WTC11 (cell line): ENCODE results near the gene ECM1. TPM values are rescaled to one million over a fixed set of nuclear protein-coding genes. Genes with fewer than 3 reads are reported as not detected.

Source experiments
- ATAC-seq: fragments of 200-7000 bp; cut with Tn5 transposase; 2 replicates; pipeline ENCODE4 v1.10.0; 2021; ENCODE audit warnings: mild to moderate bottlenecking, moderate library complexity
- CTCF ChIA-PET: fragments of 300-600 bp; sonication (Branson Sonifier 250); formaldehyde crosslinking; loops from one replicate; lab custom pipeline; 2021; ENCODE audit warnings: antibody characterized with exemption; lab: Charles Lee
- POLR2A ChIA-PET: fragments of 350-600 bp; sonication (Branson Sonifier 250); formaldehyde crosslinking; loops from one replicate; lab custom pipeline; 2021; ENCODE audit warnings: antibody characterized with exemption; lab: Charles Lee
- DNase-seq: peaks from one replicate; pipeline ENCODE4 v3.0.0; 2021; ENCODE audit warnings: low spot score
- H3K27ac Mint-ChIP-seq: 2 replicates; pipeline ENCODE4 v1.8.0; 2021; ENCODE audit warnings: mixed read lengths
- H3K27me3 Mint-ChIP-seq: 2 replicates; pipeline ENCODE4 v1.8.0; 2021; ENCODE audit warnings: low read depth, mild to moderate bottlenecking, moderate library complexity, mixed read lengths
- H3K36me3 Mint-ChIP-seq: 2 replicates; pipeline ENCODE4 v1.8.0; 2021; ENCODE audit warnings: mixed read lengths
- H3K4me1 Mint-ChIP-seq: 2 replicates; pipeline ENCODE4 v1.8.0; 2022; ENCODE audit warnings: mixed read lengths
- H3K4me3 Mint-ChIP-seq: 2 replicates; pipeline ENCODE4 v1.8.0; 2021; ENCODE audit warnings: mild to moderate bottlenecking, moderate library complexity, mixed read lengths
- H3K9me3 Mint-ChIP-seq: 2 replicates; pipeline ENCODE4 v1.8.0; 2021; ENCODE audit warnings: mixed read lengths
- JUN ChIP-seq: sonication (generic); formaldehyde crosslinking; IDR thresholded peaks from 2 replicates; pipeline ENCODE4 v1.8.0; 2023; ENCODE audit warnings: mild to moderate bottlenecking, missing genetic modification reagents
- ZNF317 ChIP-seq: sonication (generic); formaldehyde crosslinking; IDR thresholded peaks from 2 replicates; pipeline ENCODE4 v1.8.1; 2023; ENCODE audit warnings: low read depth, mild to moderate bottlenecking, moderate library complexity, missing genetic modification reagents, borderline replicate concordance
- total RNA-seq: library from RNA; stranded (reverse); gene quantifications from 3 replicates; pipeline ENCODE4 v1.2.3, GENCODE V29; 2021
- TF ChIP-seq, protein P1 (sequence below): sonication (generic); formaldehyde crosslinking; IDR thresholded peaks from 2 replicates; pipeline ENCODE4 v1.8.1; 2023; ENCODE audit warnings: mild to moderate bottlenecking, moderate library complexity, missing genetic modification reagents
- TF ChIP-seq, protein P2 (sequence below): fragments of 250-450 bp; sonication (Bioruptor Pico); conservative IDR thresholded peaks from 2 replicates; pipeline ENCODE4 v1.9.0; 2021; ENCODE audit warnings: mild to moderate bottlenecking
- TF ChIP-seq, protein P3 (sequence below): fragments of 250-450 bp; sonication (Bioruptor Pico); IDR thresholded peaks from 2 replicates; pipeline ENCODE4 v1.9.0; 2021; ENCODE audit warnings: mild to moderate bottlenecking, borderline replicate concordance
- TF ChIP-seq, protein P4 (sequence below): sonication (generic); formaldehyde crosslinking; IDR thresholded peaks from 2 replicates; pipeline ENCODE4 v1.8.1; 2023; ENCODE audit warnings: mild to moderate bottlenecking, missing genetic modification reagents, borderline replicate concordance
- TF ChIP-seq, protein P5 (sequence below): sonication (generic); formaldehyde crosslinking; IDR thresholded peaks from 2 replicates; pipeline ENCODE4 v1.8.1; 2022; ENCODE audit warnings: low read depth, mild to moderate bottlenecking, moderate library complexity, missing genetic modification reagents, borderline replicate concordance
- TF ChIP-seq, protein P6 (sequence below): sonication (generic); formaldehyde crosslinking; IDR thresholded peaks from 2 replicates; pipeline ENCODE4 v1.8.1; 2022; ENCODE audit warnings: mild to moderate bottlenecking, moderate library complexity, missing genetic modification reagents
- TF ChIP-seq, protein P7 (sequence below): sonication (generic); formaldehyde crosslinking; IDR thresholded peaks from 2 replicates; pipeline ENCODE4 v1.8.1; 2023; ENCODE audit warnings: mild to moderate bottlenecking, missing genetic modification reagents

ECM1 gene
- total RNA-seq, 1 experiment from 2014 or later, result 1.6 TPM

DNA sequence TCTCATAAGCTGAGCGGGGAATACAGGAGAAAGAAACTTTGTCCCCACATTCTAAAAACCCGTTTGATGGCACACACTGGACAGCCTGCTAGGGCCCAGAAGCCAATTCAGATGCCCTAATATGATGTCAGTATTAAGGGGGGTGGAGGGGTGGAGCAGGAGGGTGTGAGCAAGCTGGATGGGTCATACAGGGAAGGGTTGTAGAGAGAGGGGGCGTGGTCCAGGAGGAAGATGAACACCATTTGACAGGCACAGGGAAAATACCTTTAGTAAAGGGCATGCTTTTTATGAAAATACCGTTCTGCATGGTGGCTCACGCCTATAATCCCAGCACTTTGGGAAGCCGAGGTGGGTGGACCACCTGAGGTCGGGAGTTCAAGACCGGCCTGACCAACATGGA is 14.7 kb upstream of the ECM1 start (continued):
- TF ChIP-seq, protein P1, sequence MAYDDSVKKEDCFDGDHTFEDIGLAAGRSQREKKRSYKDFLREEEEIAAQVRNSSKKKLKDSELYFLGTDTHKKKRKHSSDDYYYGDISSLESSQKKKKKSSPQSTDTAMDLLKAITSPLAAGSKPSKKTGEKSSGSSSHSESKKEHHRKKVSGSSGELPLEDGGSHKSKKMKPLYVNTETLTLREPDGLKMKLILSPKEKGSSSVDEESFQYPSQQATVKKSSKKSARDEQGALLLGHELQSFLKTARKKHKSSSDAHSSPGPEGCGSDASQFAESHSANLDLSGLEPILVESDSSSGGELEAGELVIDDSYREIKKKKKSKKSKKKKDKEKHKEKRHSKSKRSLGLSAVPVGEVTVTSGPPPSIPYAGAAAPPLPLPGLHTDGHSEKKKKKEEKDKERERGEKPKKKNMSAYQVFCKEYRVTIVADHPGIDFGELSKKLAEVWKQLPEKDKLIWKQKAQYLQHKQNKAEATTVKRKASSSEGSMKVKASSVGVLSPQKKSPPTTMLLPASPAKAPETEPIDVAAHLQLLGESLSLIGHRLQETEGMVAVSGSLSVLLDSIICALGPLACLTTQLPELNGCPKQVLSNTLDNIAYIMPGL (CRISPR knock-in tag), result no peak

DNA sequence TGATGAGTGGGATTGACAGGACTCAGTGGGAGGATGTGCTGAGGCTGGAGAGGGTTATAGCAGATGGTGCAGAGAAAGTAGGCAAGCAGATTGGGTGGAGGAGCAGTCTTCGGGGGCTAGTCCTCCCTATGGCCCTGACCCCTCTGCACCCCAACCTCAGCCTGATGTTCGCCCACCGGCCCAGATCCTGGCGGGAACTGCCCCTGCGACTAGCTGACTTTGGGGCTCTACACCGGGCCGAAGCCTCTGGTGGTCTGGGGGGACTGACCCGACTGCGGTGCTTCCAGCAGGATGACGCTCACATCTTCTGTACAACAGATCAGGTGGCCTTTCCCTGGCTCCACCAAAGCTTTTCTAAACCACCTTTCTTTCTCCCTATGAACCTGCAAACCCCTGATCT is 9.6 kb upstream of the ECM1 start:
- H3K27me3 Mint-ChIP-seq, result no peaks in the 10 kb centered on the region
- no peak overlapping the region for H3K27ac Mint-ChIP-seq
- no peak overlapping the region for H3K4me3 Mint-ChIP-seq
- H3K4me1 Mint-ChIP-seq, result no peaks in the 10 kb centered on the region
- H3K9me3 Mint-ChIP-seq, result no peaks in the 10 kb centered on the region
- no peak for TF ChIP-seq ZNF317
- TF ChIP-seq, protein P2, sequence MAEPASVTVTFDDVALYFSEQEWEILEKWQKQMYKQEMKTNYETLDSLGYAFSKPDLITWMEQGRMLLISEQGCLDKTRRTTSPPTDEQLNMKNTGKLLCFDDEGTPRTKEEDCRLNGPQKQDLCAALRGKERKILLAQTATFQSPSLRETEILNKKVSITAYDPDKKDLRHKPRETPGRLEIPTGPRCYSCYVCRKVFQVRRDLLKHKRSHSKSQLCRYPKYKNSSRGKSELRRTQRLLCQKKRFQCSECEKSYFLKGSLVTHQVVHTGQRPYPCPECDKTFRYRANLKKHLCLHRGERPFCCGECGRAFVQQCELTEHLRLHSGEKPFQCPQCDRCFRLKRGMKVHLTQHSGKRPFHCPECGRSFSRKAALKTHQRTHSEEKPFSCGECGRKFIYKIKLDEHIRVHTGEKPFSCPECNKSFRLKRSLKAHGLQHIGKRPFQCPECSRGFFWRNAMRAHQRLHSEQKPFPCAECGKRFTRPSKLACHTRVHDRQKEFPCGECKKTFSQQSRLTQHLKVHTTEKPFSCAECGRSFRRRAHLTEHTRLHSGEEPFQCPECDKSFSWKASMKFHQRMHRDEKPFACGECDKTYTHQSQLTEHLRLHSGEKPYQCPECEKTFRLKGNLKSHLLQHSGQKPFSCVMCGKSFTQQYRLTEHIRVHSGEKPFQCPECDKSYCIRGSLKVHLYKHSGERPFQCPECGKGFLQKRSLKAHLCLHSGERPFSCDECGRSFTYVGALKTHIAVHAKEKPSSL (CRISPR knock-in tag), result no peak
- TF ChIP-seq, protein P3, sequence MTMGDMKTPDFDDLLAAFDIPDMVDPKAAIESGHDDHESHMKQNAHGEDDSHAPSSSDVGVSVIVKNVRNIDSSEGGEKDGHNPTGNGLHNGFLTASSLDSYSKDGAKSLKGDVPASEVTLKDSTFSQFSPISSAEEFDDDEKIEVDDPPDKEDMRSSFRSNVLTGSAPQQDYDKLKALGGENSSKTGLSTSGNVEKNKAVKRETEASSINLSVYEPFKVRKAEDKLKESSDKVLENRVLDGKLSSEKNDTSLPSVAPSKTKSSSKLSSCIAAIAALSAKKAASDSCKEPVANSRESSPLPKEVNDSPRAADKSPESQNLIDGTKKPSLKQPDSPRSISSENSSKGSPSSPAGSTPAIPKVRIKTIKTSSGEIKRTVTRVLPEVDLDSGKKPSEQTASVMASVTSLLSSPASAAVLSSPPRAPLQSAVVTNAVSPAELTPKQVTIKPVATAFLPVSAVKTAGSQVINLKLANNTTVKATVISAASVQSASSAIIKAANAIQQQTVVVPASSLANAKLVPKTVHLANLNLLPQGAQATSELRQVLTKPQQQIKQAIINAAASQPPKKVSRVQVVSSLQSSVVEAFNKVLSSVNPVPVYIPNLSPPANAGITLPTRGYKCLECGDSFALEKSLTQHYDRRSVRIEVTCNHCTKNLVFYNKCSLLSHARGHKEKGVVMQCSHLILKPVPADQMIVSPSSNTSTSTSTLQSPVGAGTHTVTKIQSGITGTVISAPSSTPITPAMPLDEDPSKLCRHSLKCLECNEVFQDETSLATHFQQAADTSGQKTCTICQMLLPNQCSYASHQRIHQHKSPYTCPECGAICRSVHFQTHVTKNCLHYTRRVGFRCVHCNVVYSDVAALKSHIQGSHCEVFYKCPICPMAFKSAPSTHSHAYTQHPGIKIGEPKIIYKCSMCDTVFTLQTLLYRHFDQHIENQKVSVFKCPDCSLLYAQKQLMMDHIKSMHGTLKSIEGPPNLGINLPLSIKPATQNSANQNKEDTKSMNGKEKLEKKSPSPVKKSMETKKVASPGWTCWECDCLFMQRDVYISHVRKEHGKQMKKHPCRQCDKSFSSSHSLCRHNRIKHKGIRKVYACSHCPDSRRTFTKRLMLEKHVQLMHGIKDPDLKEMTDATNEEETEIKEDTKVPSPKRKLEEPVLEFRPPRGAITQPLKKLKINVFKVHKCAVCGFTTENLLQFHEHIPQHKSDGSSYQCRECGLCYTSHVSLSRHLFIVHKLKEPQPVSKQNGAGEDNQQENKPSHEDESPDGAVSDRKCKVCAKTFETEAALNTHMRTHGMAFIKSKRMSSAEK, result no peak
- TF ChIP-seq, protein P4, sequence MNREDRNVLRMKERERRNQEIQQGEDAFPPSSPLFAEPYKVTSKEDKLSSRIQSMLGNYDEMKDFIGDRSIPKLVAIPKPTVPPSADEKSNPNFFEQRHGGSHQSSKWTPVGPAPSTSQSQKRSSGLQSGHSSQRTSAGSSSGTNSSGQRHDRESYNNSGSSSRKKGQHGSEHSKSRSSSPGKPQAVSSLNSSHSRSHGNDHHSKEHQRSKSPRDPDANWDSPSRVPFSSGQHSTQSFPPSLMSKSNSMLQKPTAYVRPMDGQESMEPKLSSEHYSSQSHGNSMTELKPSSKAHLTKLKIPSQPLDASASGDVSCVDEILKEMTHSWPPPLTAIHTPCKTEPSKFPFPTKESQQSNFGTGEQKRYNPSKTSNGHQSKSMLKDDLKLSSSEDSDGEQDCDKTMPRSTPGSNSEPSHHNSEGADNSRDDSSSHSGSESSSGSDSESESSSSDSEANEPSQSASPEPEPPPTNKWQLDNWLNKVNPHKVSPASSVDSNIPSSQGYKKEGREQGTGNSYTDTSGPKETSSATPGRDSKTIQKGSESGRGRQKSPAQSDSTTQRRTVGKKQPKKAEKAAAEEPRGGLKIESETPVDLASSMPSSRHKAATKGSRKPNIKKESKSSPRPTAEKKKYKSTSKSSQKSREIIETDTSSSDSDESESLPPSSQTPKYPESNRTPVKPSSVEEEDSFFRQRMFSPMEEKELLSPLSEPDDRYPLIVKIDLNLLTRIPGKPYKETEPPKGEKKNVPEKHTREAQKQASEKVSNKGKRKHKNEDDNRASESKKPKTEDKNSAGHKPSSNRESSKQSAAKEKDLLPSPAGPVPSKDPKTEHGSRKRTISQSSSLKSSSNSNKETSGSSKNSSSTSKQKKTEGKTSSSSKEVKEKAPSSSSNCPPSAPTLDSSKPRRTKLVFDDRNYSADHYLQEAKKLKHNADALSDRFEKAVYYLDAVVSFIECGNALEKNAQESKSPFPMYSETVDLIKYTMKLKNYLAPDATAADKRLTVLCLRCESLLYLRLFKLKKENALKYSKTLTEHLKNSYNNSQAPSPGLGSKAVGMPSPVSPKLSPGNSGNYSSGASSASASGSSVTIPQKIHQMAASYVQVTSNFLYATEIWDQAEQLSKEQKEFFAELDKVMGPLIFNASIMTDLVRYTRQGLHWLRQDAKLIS (CRISPR knock-in tag), result no peak
- TF ChIP-seq JUN, result no peak
- TF ChIP-seq, protein P5, sequence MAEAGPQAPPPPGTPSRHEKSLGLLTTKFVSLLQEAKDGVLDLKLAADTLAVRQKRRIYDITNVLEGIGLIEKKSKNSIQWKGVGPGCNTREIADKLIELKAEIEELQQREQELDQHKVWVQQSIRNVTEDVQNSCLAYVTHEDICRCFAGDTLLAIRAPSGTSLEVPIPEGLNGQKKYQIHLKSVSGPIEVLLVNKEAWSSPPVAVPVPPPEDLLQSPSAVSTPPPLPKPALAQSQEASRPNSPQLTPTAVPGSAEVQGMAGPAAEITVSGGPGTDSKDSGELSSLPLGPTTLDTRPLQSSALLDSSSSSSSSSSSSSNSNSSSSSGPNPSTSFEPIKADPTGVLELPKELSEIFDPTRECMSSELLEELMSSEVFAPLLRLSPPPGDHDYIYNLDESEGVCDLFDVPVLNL (CRISPR knock-in tag), result no peak
- TF ChIP-seq, protein P6, sequence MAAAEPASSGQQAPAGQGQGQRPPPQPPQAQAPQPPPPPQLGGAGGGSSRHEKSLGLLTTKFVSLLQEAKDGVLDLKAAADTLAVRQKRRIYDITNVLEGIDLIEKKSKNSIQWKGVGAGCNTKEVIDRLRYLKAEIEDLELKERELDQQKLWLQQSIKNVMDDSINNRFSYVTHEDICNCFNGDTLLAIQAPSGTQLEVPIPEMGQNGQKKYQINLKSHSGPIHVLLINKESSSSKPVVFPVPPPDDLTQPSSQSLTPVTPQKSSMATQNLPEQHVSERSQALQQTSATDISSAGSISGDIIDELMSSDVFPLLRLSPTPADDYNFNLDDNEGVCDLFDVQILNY (CRISPR knock-in tag), result no peak
- TF ChIP-seq, protein P7, sequence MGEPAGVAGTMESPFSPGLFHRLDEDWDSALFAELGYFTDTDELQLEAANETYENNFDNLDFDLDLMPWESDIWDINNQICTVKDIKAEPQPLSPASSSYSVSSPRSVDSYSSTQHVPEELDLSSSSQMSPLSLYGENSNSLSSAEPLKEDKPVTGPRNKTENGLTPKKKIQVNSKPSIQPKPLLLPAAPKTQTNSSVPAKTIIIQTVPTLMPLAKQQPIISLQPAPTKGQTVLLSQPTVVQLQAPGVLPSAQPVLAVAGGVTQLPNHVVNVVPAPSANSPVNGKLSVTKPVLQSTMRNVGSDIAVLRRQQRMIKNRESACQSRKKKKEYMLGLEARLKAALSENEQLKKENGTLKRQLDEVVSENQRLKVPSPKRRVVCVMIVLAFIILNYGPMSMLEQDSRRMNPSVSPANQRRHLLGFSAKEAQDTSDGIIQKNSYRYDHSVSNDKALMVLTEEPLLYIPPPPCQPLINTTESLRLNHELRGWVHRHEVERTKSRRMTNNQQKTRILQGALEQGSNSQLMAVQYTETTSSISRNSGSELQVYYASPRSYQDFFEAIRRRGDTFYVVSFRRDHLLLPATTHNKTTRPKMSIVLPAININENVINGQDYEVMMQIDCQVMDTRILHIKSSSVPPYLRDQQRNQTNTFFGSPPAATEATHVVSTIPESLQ (CRISPR knock-in tag), result no peak
- ATAC-seq (no peak), DNase-seq (no peak)
- peaks cover 56% of the 10 kb centered on the region for H3K36me3 Mint-ChIP-seq
- CTCF ChIA-PET, result no interaction called here
- POLR2A ChIA-PET, result no interaction called here
